HepG2 (cell line): Measurements from ENCODE around the gene DRC7. TPM values are rescaled to one million over a fixed set of nuclear protein-coding genes. Genes with fewer than 3 reads are reported as not detected.

Source experiments
- BRCA1 ChIP-seq: sonication (generic); formaldehyde crosslinking; IDR thresholded peaks from 2 replicates; pipeline ENCODE4 v1.4.0; 2020; ENCODE audit warnings: missing genetic modification reagents
- ISL2 ChIP-seq: sonication (generic); formaldehyde crosslinking; IDR thresholded peaks from 2 replicates; pipeline ENCODE4 v1.5.0; 2020; ENCODE audit warnings: missing genetic modification reagents
- JDP2 ChIP-seq: sonication (generic); formaldehyde crosslinking; IDR thresholded peaks from 2 replicates; pipeline ENCODE4 v1.8.1; 2022; ENCODE audit warnings: missing genetic modification reagents, borderline replicate concordance
- KDM2A ChIP-seq: sonication (generic); formaldehyde crosslinking; IDR thresholded peaks from 2 replicates; pipeline ENCODE4 v1.4.0; 2020; ENCODE audit warnings: low read depth, missing genetic modification reagents, borderline replicate concordance
- MXI1 ChIP-seq: IDR thresholded peaks from 3 replicates; pipeline ENCODE4 v1.6.1; 2012; ENCODE audit warnings: low read depth, low read length, inconsistent platforms, borderline replicate concordance
- POGZ ChIP-seq: sonication (generic); formaldehyde crosslinking; IDR thresholded peaks from 2 replicates; pipeline ENCODE4 v1.4.0; 2020; ENCODE audit warnings: mild to moderate bottlenecking, missing genetic modification reagents
- REXO4 ChIP-seq: sonication (generic); formaldehyde crosslinking; IDR thresholded peaks from 2 replicates; pipeline ENCODE4 v1.8.0; 2022; ENCODE audit warnings: missing genetic modification reagents, mild to moderate bottlenecking, borderline replicate concordance
- SSRP1 ChIP-seq: IDR thresholded peaks from 2 replicates; pipeline ENCODE4 v1.6.1; 2016; ENCODE audit warnings: control low read depth
- TGIF2 ChIP-seq: IDR thresholded peaks from 2 replicates; pipeline ENCODE4 v1.6.1; 2016; ENCODE audit warnings: control low read depth, missing compliant biosample characterization
- TSC22D2 ChIP-seq: sonication (generic); formaldehyde crosslinking; IDR thresholded peaks from 2 replicates; pipeline ENCODE4 v1.5.1; 2020; ENCODE audit warnings: missing genetic modification reagents, mild to moderate bottlenecking, borderline replicate concordance
- ZMYM2 ChIP-seq: sonication (generic); formaldehyde crosslinking; IDR thresholded peaks from 2 replicates; pipeline ENCODE4 v1.8.0; 2022; ENCODE audit warnings: mild to moderate bottlenecking, missing genetic modification reagents
- ZNF292 ChIP-seq: sonication (generic); formaldehyde crosslinking; IDR thresholded peaks from 2 replicates; pipeline ENCODE4 v1.8.1; 2022; ENCODE audit warnings: mild to moderate bottlenecking, low read depth, missing genetic modification reagents, borderline replicate concordance
- ZNF34 ChIP-seq: sonication (generic); formaldehyde crosslinking; IDR thresholded peaks from 2 replicates; pipeline ENCODE4 v1.4.0; 2020; ENCODE audit warnings: mild to moderate bottlenecking, missing genetic modification reagents, borderline replicate concordance
- ZNF644 ChIP-seq: IDR thresholded peaks from 2 replicates; pipeline ENCODE4 v1.6.1; 2016; ENCODE audit warnings: low read depth
- ZNF782 ChIP-seq: sonication (generic); formaldehyde crosslinking; IDR thresholded peaks from 2 replicates; pipeline ENCODE4 v1.4.0; 2020; ENCODE audit warnings: missing genetic modification reagents, mild to moderate bottlenecking, borderline replicate concordance
- ZNF879 ChIP-seq: sonication (generic); formaldehyde crosslinking; IDR thresholded peaks from 2 replicates; pipeline ENCODE4 v1.8.1; 2023; ENCODE audit warnings: missing genetic modification reagents
- ZSCAN30 ChIP-seq: sonication (generic); formaldehyde crosslinking; IDR thresholded peaks from 2 replicates; pipeline ENCODE4 v1.5.0; 2020; ENCODE audit warnings: mild to moderate bottlenecking, missing genetic modification reagents
- ZSCAN31 ChIP-seq: sonication (generic); formaldehyde crosslinking; IDR thresholded peaks from 2 replicates; pipeline ENCODE4 v1.5.0; 2020; ENCODE audit warnings: low read depth, mild to moderate bottlenecking, missing genetic modification reagents
- polyA plus RNA-seq, 8 experiments: library from polyadenylated mRNA; depleted of rRNA in 3 of 8; stranded (reverse) in 7 of 8; unstranded in 1 of 8; fragments of >200 nt; fragmentation: Illumina TruSeq in 4 of 8; extraction: Trizol in 4 of 8; gene quantifications; 2 replicates each; pipeline versions ENCODE4 v1.2.1 to v1.2.3, GENCODE V29; 2011 to 2016; ENCODE audit warnings: low read depth in 4 of 8, missing spikeins in 1 of 8, mixed read lengths in 1 of 8; ENCODE audit not compliant: insufficient read depth in 1 of 8
- total RNA-seq, 5 experiments: library from RNA; depleted of rRNA; stranded (reverse); fragments of >200 nt; fragmentation: Illumina TruSeq; extraction: Trizol; gene quantifications; 2 replicates each; pipeline ENCODE4 v1.2.3, GENCODE V29; 2016; ENCODE audit warnings: low read depth in 1 of 5
- TF ChIP-seq, protein P1 (sequence below): sonication (generic); formaldehyde crosslinking; IDR thresholded peaks from 2 replicates; pipeline ENCODE4 v1.4.0; 2020; ENCODE audit warnings: missing genetic modification reagents, mild to moderate bottlenecking, borderline replicate concordance
- TF ChIP-seq, protein P2 (sequence below): IDR thresholded peaks from 2 replicates; pipeline ENCODE4 v1.6.1; 2016; ENCODE audit warnings: missing genetic modification reagents, missing compliant biosample characterization
- TF ChIP-seq, protein P3 (sequence below): sonication (generic); formaldehyde crosslinking; IDR thresholded peaks from 2 replicates; pipeline ENCODE4 v1.5.1; 2020; ENCODE audit warnings: mild to moderate bottlenecking, missing genetic modification reagents, moderate library complexity
- TF ChIP-seq, protein P4 (sequence below): sonication (generic); formaldehyde crosslinking; IDR thresholded peaks from 2 replicates; pipeline ENCODE4 v1.4.0; 2020; ENCODE audit warnings: mild to moderate bottlenecking, missing genetic modification reagents
- TF ChIP-seq, protein P5 (sequence below): fragments of 450-650 bp; IDR thresholded peaks from 2 replicates; pipeline ENCODE4 v1.6.1; 2016

Gene DRC7
- total and polyA plus RNA-seq, 2 of the 13 experiments (the other 11 are each of a cell fraction or from before 2014, with no cell fraction given) = 2.7 to 3.4 TPM

DNA sequence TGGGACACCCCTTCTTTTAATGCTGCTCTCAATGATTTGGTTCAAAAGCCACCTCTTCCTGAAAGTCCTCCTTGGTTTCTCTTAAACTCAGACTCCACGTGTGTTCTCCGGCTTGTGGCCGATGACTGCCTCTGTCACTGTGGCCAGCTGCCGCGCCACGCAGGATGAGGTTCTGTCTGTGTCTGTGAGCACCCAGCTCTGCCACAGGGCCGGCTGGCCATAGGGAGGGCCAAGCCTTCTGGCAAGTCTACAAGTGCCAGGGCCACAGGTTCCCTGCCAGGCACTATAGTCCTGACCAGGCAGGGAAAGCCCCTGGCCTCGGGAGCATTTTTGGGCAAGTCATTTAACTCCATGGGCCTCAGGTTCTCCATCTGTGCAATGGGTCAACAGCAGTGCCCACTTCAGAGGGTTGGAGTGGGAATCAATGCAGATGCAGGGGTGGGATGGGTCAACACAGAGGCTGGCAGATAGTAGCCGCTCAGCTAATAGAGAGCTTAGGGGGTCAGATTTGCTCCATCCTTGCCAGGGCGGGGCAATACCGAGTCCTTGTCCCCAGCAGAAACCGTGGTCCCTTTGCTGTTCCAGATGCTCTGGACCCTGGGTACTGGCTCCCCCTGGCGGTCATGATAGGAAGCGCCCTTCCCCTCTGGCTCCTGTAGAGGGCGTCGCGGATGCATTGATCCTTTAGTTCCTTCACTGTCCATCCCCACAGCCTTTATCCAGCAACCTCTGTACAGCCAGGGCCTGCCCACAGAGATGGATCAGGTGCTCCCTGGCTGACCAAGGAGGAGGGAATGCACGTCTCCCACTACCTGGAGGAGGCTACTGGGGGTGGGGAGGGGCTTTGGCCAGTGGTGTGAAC, 45.8 kb upstream of the DRC7 start (continued):
- TF ChIP-seq TSC22D2 (CRISPR knock-in tag) (peak; percentile 94; the same call in 1 of the 2 replicates), REXO4 (CRISPR knock-in tag) (no peak), ZNF879 (CRISPR knock-in tag) (0 out of 2 replicates have a peak, but pooled peaks have one; percentile 48), KDM2A (peak; percentile 89), ZMYM2 (CRISPR knock-in tag) (no peak), JDP2 (CRISPR knock-in tag) (no peak), ISL2 (CRISPR knock-in tag) (peak; percentile 53), SSRP1 (CRISPR knock-in tag) (peak; percentile 73; the same call in 1 of the 2 replicates), ZNF34 (no peak), ZSCAN31 (CRISPR knock-in tag) (peak; percentile 76; the same call in 1 of the 2 replicates), ZNF292 (CRISPR knock-in tag) (no peak), MXI1 (peak; percentile 68; the same call in 2 of the 3 replicates), BRCA1 (peak; percentile 63; the same call in 1 of the 2 replicates), ZSCAN30 (CRISPR knock-in tag) (no peak), ZNF782 (CRISPR knock-in tag) (peak; percentile 79; the same call in 1 of the 2 replicates), POGZ (0 out of 2 replicates have a peak, but pooled peaks have one; percentile 55), ZNF644 (CRISPR knock-in tag) (no peak), TGIF2 (CRISPR knock-in tag) (peak; percentile 73; the same call in 1 of the 2 replicates)
- TF ChIP-seq, protein P1, sequence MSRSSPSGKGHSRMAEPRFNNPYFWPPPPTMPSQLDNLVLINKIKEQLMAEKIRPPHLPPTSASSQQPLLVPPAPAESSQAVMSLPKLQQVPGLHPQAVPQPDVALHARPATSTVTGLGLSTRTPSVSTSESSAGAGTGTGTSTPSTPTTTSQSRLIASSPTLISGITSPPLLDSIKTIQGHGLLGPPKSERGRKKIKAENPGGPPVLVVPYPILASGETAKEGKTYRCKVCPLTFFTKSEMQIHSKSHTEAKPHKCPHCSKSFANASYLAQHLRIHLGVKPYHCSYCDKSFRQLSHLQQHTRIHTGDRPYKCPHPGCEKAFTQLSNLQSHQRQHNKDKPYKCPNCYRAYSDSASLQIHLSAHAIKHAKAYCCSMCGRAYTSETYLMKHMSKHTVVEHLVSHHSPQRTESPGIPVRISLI (CRISPR knock-in tag) = peak; percentile 63; the same call in 1 of the 2 replicates
- TF ChIP-seq, protein P2, sequence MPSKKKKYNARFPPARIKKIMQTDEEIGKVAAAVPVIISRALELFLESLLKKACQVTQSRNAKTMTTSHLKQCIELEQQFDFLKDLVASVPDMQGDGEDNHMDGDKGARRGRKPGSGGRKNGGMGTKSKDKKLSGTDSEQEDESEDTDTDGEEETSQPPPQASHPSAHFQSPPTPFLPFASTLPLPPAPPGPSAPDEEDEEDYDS (CRISPR knock-in tag) = 0 out of 2 replicates have a peak, but pooled peaks have one; percentile 19
- TF ChIP-seq, protein P3, sequence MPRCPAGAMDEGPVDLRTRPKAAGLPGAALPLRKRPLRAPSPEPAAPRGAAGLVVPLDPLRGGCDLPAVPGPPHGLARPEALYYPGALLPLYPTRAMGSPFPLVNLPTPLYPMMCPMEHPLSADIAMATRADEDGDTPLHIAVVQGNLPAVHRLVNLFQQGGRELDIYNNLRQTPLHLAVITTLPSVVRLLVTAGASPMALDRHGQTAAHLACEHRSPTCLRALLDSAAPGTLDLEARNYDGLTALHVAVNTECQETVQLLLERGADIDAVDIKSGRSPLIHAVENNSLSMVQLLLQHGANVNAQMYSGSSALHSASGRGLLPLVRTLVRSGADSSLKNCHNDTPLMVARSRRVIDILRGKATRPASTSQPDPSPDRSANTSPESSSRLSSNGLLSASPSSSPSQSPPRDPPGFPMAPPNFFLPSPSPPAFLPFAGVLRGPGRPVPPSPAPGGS (CRISPR knock-in tag) = 0 out of 2 replicates have a peak, but pooled peaks have one; percentile 1
- TF ChIP-seq, protein P4, sequence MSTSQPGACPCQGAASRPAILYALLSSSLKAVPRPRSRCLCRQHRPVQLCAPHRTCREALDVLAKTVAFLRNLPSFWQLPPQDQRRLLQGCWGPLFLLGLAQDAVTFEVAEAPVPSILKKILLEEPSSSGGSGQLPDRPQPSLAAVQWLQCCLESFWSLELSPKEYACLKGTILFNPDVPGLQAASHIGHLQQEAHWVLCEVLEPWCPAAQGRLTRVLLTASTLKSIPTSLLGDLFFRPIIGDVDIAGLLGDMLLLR (CRISPR knock-in tag) = peak; percentile 38; the same call in 1 of the 2 replicates
- TF ChIP-seq, protein P5, sequence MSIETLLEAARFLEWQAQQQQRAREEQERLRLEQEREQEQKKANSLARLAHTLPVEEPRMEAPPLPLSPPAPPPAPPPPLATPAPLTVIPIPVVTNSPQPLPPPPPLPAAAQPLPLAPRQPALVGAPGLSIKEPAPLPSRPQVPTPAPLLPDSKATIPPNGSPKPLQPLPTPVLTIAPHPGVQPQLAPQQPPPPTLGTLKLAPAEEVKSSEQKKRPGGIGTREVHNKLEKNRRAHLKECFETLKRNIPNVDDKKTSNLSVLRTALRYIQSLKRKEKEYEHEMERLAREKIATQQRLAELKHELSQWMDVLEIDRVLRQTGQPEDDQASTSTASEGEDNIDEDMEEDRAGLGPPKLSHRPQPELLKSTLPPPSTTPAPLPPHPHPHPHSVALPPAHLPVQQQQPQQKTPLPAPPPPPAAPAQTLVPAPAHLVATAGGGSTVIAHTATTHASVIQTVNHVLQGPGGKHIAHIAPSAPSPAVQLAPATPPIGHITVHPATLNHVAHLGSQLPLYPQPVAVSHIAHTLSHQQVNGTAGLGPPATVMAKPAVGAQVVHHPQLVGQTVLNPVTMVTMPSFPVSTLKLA = no peak
